Measurements from ENCODE around the gene SPSB1. TPM values are rescaled to one million over a fixed set of nuclear protein-coding genes. Genes with fewer than 3 reads are reported as not detected.
A peak's percentile ranks its signal among the peaks of the same experiment; 100 is the strongest.

SPSB1 gene
- total RNA-seq, 4 donors from 2014 or later = 33.5 to 111 (median 76.3) TPM

DNA sequence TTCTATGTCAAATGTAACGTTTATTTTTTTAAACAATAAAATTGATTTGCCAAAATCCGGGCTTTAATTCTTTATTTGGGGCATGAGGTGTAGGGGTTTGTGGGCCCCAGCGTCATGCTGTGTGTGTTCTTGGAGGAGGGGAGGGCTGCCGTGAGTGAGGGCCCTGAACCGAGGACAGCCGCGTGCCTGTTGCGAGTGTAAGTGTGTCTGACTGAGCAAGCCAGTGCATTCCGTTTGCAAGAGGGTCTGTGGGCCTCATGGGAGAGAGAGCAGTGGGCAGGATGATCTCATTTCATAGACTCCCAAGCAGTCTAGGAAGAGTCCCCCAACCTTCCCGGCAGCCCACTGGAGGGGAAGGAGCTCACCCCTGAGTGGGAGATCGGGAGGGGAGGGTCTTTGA lies 21.4 kb upstream of the SPSB1 start:
- DNase-seq (ENCODE audit: low spot score) (no peak), ATAC-seq (ENCODE audit: low FRiP score) (no peak)
- TF ChIP-seq CTCF (IDR thresholded peaks at IDR 0.05) = no peak

DNA sequence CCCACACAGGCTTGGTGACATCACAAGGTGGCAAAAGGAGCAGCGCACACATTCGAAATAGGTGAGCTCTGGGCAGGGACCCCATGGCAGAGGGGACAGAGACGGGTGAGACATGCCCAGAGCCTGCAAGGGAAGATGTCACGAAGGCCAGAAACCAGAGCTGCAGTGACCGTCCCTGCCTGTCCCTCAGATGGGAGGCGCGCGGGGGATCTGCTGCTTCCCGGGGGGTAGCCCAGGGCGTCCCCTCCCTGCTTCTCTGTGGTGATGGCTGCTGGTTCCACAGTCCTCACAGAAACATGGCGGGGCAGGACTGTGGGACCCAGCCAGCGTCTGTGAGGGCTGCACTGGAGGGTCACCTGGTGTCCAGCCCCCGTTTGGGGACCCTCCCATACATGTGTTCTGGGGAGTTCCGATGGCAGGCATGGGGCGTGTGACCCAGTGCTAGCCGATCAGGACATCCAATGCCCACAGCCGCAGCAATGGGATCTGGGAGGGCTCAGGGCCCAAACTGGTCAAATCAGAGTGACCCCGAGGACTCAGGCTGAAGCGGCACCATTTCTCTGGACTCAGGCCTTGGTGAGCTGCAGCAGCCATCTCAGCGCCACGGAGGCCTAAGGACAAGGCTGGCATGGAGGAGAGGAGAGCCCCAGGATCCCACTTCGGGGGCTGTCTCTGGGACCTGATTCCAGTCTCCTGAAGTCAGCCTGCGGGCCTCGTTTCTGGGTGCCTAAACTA lies 20.7 kb upstream of the SPSB1 start:
- TF ChIP-seq CTCF (IDR thresholded peaks at IDR 0.05) = no peak
- DNase-seq (ENCODE audit: low spot score) = no peak
- no peak for ATAC-seq (ENCODE audit: low FRiP score)

GRCh38 chr1:9273177-9273576 lies 19.5 kb upstream of the SPSB1 start:
- ATAC-seq (ENCODE audit: low FRiP score) = no peak
- DNase-seq (ENCODE audit: low spot score) = no peak
- no peak for TF ChIP-seq CTCF (IDR thresholded peaks at IDR 0.05)

GRCh38 chr1:9275161-9275560 lies 17.5 kb upstream of the SPSB1 start:
- DNase-seq (ENCODE audit: low spot score) = no peak
- ATAC-seq (ENCODE audit: low FRiP score) = no peak
- no peak for TF ChIP-seq CTCF (IDR thresholded peaks at IDR 0.05)

DNA sequence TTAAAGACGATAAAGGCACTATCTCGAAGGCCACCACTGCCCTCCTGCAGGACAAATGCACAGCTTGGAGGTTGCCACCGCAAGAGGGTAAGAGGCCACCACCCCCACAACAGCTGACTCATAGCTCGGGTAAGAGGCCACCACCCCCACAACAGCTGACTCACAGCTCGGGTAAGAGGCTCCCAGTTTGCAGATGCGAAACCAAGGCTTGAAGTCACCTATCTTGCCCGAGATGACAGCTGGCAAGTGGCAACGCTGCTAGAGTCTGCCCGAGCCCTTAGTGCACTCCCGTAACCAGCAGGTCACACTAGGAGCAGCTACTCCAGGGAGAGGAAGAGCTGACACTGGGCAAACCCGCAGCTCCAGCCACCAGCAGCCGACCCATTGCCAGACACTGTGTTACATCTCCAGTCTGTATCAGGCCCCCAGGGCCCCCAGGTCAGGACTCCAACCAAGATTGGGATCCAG lies 17.1 kb upstream of the SPSB1 start:
- no peak for TF ChIP-seq CTCF (IDR thresholded peaks at IDR 0.05)
- no peak for DNase-seq (ENCODE audit: low spot score)

GRCh38 chr1:9278116-9278515 lies 14.6 kb upstream of the SPSB1 start:
- no peak for TF ChIP-seq CTCF (IDR thresholded peaks at IDR 0.05)
- ATAC-seq (ENCODE audit: low FRiP score) = no peak
- no peak for DNase-seq (ENCODE audit: low spot score)

More for the DNA sequence above, 17.1 kb upstream of the SPSB1 start:
- ATAC-seq (ENCODE audit: low FRiP score) = peak; percentile 53

GRCh38 chr1:9278585-9279153 lies 14.0 kb upstream of the SPSB1 start:
- TF ChIP-seq CTCF (IDR thresholded peaks at IDR 0.05) = no peak
- ATAC-seq (ENCODE audit: low FRiP score) = no peak
- no peak for DNase-seq (ENCODE audit: low spot score)

Measured in omental fat pad (tissue), 4 donors.